Measurements from ENCODE around the gene PCDHGC5.

The PCDHGC5 gene

GRCh38 chr5:141476132-141476911 lies 12.6 kb upstream of the PCDHGC5 start:
- TF ChIP-seq, protein P1, sequence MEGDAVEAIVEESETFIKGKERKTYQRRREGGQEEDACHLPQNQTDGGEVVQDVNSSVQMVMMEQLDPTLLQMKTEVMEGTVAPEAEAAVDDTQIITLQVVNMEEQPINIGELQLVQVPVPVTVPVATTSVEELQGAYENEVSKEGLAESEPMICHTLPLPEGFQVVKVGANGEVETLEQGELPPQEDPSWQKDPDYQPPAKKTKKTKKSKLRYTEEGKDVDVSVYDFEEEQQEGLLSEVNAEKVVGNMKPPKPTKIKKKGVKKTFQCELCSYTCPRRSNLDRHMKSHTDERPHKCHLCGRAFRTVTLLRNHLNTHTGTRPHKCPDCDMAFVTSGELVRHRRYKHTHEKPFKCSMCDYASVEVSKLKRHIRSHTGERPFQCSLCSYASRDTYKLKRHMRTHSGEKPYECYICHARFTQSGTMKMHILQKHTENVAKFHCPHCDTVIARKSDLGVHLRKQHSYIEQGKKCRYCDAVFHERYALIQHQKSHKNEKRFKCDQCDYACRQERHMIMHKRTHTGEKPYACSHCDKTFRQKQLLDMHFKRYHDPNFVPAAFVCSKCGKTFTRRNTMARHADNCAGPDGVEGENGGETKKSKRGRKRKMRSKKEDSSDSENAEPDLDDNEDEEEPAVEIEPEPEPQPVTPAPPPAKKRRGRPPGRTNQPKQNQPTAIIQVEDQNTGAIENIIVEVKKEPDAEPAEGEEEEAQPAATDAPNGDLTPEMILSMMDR (IDR thresholded peaks at IDR 0.05; ENCODE audit: borderline replicate concordance, control extremely low read depth, extremely low read depth, insufficient read depth, missing control alignments): no peak
- in situ Hi-C loops (cut with MboI; ENCODE audit: low sequenced_read_pairs, unreplicated experiment): no loop called here

GRCh38 chr5:141477044-141477575 lies 11.8 kb upstream of the PCDHGC5 start:
- TF ChIP-seq, protein P1 (IDR thresholded peaks at IDR 0.05; ENCODE audit: borderline replicate concordance, control extremely low read depth, extremely low read depth, insufficient read depth, missing control alignments): no peak
- in situ Hi-C loops (cut with MboI; ENCODE audit: low sequenced_read_pairs, unreplicated experiment): no loop called here
- no peak for DNase-seq (ENCODE audit: low spot score)

More at GRCh38 chr5:141476132-141476911, 12.6 kb upstream of the PCDHGC5 start:
- DNase-seq (ENCODE audit: low spot score): peak; percentile 56

DNA sequence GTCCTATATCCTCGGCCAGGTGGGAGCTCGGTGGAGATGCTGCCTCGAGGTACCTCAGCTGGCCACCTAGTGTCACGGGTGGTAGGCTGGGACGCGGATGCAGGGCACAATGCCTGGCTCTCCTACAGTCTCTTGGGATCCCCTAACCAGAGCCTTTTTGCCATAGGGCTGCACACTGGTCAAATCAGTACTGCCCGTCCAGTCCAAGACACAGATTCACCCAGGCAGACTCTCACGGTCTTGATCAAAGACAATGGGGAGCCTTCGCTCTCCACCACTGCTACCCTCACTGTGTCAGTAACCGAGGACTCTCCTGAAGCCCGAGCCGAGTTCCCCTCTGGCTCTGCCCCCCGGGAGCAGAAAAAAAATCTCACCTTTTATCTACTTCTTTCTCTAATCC lies 11.1 kb upstream of the PCDHGC5 start:
- TF ChIP-seq, protein P1 (IDR thresholded peaks at IDR 0.05; ENCODE audit: borderline replicate concordance, control extremely low read depth, extremely low read depth, insufficient read depth, missing control alignments): no peak
- in situ Hi-C loops (cut with MboI; ENCODE audit: low sequenced_read_pairs, unreplicated experiment): no loop called here
- DNase-seq (ENCODE audit: low spot score): no peak

- in situ Hi-C loops (cut with MboI; ENCODE audit: low sequenced_read_pairs, unreplicated experiment): no loop called here
- no peak for DNase-seq (ENCODE audit: low spot score)
- TF ChIP-seq, protein P1 (IDR thresholded peaks at IDR 0.05; ENCODE audit: borderline replicate concordance, control extremely low read depth, extremely low read depth, insufficient read depth, missing control alignments): no peak
These were observed 10.4 kb upstream of the PCDHGC5 start for GRCh38 chr5:141478321-141478945.

- in situ Hi-C loops (cut with MboI; ENCODE audit: low sequenced_read_pairs, unreplicated experiment): no loop called here
- no peak for DNase-seq (ENCODE audit: low spot score)
- TF ChIP-seq, protein P1 (IDR thresholded peaks at IDR 0.05; ENCODE audit: borderline replicate concordance, control extremely low read depth, extremely low read depth, insufficient read depth, missing control alignments): no peak
These were observed 9.1 kb upstream of the PCDHGC5 start for GRCh38 chr5:141479776-141480175.

DNA sequence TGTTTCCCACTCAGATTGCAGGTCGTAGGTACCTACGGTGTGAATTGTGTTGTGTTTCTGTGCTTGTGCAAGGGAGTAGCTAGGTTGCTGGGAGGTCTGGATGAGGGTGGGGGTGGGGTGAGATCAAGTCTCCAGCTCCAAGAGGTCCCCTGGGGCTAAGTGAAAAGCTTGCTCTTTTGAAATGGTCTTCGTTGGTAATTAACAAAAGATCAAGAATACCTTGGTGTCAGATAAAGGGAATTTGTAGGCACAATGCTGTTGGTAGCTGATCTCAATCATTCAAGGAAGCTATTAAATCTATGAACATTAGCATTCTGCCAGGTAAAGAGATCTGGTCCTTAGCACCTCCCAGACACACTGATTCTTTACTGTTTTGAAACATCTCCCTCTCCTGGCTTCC lies 5.0 kb upstream of the PCDHGC5 start:
- in situ Hi-C loops (cut with MboI; ENCODE audit: low sequenced_read_pairs, unreplicated experiment): no loop called here
- TF ChIP-seq, protein P1 (IDR thresholded peaks at IDR 0.05; ENCODE audit: borderline replicate concordance, control extremely low read depth, extremely low read depth, insufficient read depth, missing control alignments): no peak
- DNase-seq (ENCODE audit: low spot score): no peak
